ENCODE data around the gene GIGYF2. TPM values are rescaled to one million over a fixed set of nuclear protein-coding genes. Genes with fewer than 3 reads are reported as not detected.

GIGYF2 gene
- total RNA-seq, 2 experiments from 2014 or later = 50.5 to 60.9 TPM

DNA sequence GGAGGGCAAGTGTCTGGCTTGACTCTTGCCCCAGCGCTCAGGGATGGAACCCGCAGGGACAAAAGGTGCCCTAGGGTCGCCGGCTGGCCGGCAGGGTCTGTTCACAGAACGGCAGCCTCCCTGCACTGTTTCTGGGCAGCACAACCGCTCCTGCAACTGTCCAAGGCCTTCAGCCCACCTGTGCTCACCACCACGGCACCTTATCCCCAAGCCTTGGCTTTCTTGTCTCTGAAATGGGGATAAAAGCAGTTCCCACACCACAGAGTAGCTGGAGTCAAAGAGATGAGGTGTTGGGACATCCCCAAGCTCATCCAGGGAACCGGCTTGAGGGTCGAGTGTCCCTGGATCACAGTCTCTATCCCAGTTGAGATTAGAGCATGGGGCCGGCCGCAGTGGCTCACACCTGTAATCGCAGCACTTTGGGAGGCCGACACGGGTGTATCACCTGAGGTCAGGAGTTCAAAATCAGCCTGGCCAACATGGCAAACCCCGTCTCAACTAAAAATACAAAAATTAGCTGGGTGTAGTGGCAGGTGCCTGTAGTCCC, 177.6 kb downstream of the GIGYF2 start:
- Histone ChIP-seq H3K4me2 (ENCODE audit: low read length) (no peak overlapping the region), H3K9me3 (ENCODE audit: low read length) (no peaks in the 10 kb centered on the region), H3K4me3 (ENCODE audit: low read depth, low read length, poor library complexity, severe bottlenecking) (no peak overlapping the region), H4K20me1 (ENCODE audit: insufficient read depth, low read length) (no peaks in the 10 kb centered on the region), H3K79me2 (ENCODE audit: insufficient read depth, low read depth, low read length) (no peaks in the 10 kb centered on the region), H3K4me1 (ENCODE audit: insufficient read depth, low read length, poor library complexity, severe bottlenecking) (no peaks in the 10 kb centered on the region), H3K36me3 (ENCODE audit: insufficient read depth, low read length) (no peaks in the 10 kb centered on the region), H3K9me2 (ENCODE audit: insufficient read depth, low read length) (no peaks in the 10 kb centered on the region), H2AFZ (ENCODE audit: low read length) (no peak overlapping the region), H3K27ac (ENCODE audit: low read depth, low read length, poor library complexity, severe bottlenecking) (no peak overlapping the region)
- no TSS peak for BruUV-seq (replicated peaks)
- intact Hi-C loops (cut with micrococcal nuclease; ENCODE audit: unreplicated experiment) = no loop called here
- POLR2A ChIA-PET = no interaction called here
- no peak for DNase-seq (ENCODE audit: low spot score)
- CTCF ChIA-PET (ENCODE audit: unreplicated experiment) = no interaction called here
- TF ChIP-seq EZH2phosphoT487 (IDR thresholded peaks at IDR 0.05; ENCODE audit: borderline replicate concordance, low read depth, low read length) = no peak
- TF ChIP-seq, protein P1, sequence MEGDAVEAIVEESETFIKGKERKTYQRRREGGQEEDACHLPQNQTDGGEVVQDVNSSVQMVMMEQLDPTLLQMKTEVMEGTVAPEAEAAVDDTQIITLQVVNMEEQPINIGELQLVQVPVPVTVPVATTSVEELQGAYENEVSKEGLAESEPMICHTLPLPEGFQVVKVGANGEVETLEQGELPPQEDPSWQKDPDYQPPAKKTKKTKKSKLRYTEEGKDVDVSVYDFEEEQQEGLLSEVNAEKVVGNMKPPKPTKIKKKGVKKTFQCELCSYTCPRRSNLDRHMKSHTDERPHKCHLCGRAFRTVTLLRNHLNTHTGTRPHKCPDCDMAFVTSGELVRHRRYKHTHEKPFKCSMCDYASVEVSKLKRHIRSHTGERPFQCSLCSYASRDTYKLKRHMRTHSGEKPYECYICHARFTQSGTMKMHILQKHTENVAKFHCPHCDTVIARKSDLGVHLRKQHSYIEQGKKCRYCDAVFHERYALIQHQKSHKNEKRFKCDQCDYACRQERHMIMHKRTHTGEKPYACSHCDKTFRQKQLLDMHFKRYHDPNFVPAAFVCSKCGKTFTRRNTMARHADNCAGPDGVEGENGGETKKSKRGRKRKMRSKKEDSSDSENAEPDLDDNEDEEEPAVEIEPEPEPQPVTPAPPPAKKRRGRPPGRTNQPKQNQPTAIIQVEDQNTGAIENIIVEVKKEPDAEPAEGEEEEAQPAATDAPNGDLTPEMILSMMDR (conservative IDR thresholded peaks at IDR 0.05; ENCODE audit: low read length) = no peak

DNA sequence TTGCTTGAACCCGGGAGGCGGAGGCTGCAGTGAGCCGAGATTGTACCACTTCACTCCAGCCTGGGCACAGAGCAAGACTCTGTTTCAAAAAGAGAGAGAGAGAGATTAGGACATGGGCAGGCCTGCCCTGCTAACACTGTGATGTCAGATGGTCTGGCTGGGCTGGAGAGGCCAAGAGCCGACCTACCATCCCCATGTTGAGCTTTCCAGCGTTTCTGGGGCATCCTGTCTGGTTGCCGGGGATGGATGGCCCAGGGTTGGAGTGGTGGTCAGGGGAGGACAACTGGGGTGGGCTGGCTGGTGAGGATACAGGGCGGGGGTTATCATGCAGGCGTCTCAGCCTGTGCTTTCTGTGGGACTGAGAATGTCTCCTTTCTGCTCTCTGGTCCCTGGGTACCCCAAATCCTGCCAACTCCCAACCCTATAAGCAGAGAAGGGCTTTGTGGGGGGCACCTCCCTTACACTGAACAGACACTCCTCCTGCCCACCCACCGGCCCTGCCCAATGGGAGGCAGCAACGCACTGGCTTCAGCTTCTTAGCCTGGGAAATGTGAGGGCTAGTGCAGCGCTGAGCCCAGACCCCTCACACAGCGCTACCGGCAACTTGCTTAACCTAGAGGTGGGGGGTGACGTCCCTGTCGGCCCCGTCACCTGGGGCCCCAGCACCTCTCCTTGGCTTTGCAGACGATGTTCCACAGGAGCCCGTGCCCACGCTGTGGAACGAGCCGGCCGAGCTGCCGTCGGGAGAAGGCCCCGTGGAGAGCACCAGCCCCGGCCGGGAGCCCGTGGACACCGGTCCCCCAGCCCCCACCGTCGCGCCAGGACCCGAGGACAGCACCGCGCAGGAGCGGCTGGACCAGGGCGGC, 178.4 kb downstream of the GIGYF2 start:
- no TSS peak for BruUV-seq (replicated peaks)
- H3K4me2 ChIP-seq (ENCODE audit: low read length) = no peak overlapping the region
- H2AFZ ChIP-seq (ENCODE audit: low read length) = no peak overlapping the region
- POLR2A ChIA-PET = interaction anchor here (0.6 kb wide), 1 partner anchor 143 kb away, joined by 4 read pairs; no protein-coding TSS in a partner anchor
- intact Hi-C loops (cut with micrococcal nuclease; ENCODE audit: unreplicated experiment) = no loop called here
- H3K4me1 ChIP-seq (ENCODE audit: insufficient read depth, low read length, poor library complexity, severe bottlenecking) = no peaks in the 10 kb centered on the region
- no peak overlapping the region for H3K4me3 ChIP-seq (ENCODE audit: low read depth, low read length, poor library complexity, severe bottlenecking)
- H3K36me3 ChIP-seq (ENCODE audit: insufficient read depth, low read length) = no peaks in the 10 kb centered on the region
- no peaks in the 10 kb centered on the region for H3K79me2 ChIP-seq (ENCODE audit: insufficient read depth, low read depth, low read length)
- no peaks in the 10 kb centered on the region for H4K20me1 ChIP-seq (ENCODE audit: insufficient read depth, low read length)
- CTCF ChIA-PET (ENCODE audit: unreplicated experiment) = no interaction called here
- no peaks in the 10 kb centered on the region for H3K9me3 ChIP-seq (ENCODE audit: low read length)
- no peak for DNase-seq (ENCODE audit: low spot score)
- H3K27ac ChIP-seq (ENCODE audit: low read depth, low read length, poor library complexity, severe bottlenecking) = no peak overlapping the region
- H3K9me2 ChIP-seq (ENCODE audit: insufficient read depth, low read length) = no peaks in the 10 kb centered on the region
- TF ChIP-seq, protein P1 (conservative IDR thresholded peaks at IDR 0.05; ENCODE audit: low read length) = 0 out of 2 replicates have a peak, but pooled peaks have one; percentile 12
- no peak for TF ChIP-seq EZH2phosphoT487 (IDR thresholded peaks at IDR 0.05; ENCODE audit: borderline replicate concordance, low read depth, low read length)
